ENCODE results near the gene CLEC3A.
"Not testable (repeated sequence)": the region's sequence is repeated elsewhere in the genome, so short reads cannot be mapped to it uniquely, and the experiment has no call there.

CLEC3A gene

GRCh38 chr16:78048319-78048718 is 26.0 kb downstream of the CLEC3A start:
- no peak for DNase-seq (ENCODE audit: low read depth in 1 of 2, low spot score in 1 of 2)
- in situ Hi-C loops (cut with HindIII; ENCODE audit: low pct_unique_long_range_greater_than_20kb, low sequenced_read_pairs): no loop called here
- TF ChIP-seq JUND (IDR thresholded peaks at IDR 0.05; ENCODE audit: low read depth): no peak

GRCh38 chr16:78050734-78051400 is 28.5 kb downstream of the CLEC3A start:
- peak; percentile 48; the same call in 1 of the 2 replicates for TF ChIP-seq JUND (IDR thresholded peaks at IDR 0.05; ENCODE audit: low read depth)
- peak in 1 of 2 experiments; percentile 7 for DNase-seq (ENCODE audit: low read depth in 1 of 2, low spot score in 1 of 2)
- in situ Hi-C loops (cut with HindIII; ENCODE audit: low pct_unique_long_range_greater_than_20kb, low sequenced_read_pairs): no loop called here

- no peak for TF ChIP-seq JUND (IDR thresholded peaks at IDR 0.05; ENCODE audit: low read depth)
- no peak for DNase-seq (ENCODE audit: low read depth in 1 of 2, low spot score in 1 of 2)
- in situ Hi-C loops (cut with HindIII; ENCODE audit: low pct_unique_long_range_greater_than_20kb, low sequenced_read_pairs): no loop called here
These were observed 35.6 kb downstream of the CLEC3A start for GRCh38 chr16:78057803-78058564.

- DNase-seq (ENCODE audit: low read depth in 1 of 2, low spot score in 1 of 2); in situ Hi-C loops (cut with HindIII; ENCODE audit: low pct_unique_long_range_greater_than_20kb, low sequenced_read_pairs): not testable (repeated sequence)
These were observed 37.5 kb downstream of the CLEC3A start for GRCh38 chr16:78059806-78060205.

- no peak for TF ChIP-seq JUND (IDR thresholded peaks at IDR 0.05; ENCODE audit: low read depth)
- DNase-seq (ENCODE audit: low read depth in 1 of 2, low spot score in 1 of 2): no peak
- in situ Hi-C loops (cut with HindIII; ENCODE audit: low pct_unique_long_range_greater_than_20kb, low sequenced_read_pairs): no loop called here
These were observed 37.9 kb downstream of the CLEC3A start for GRCh38 chr16:78060295-78060694.

GRCh38 chr16:78060809-78061208 is 38.5 kb downstream of the CLEC3A start:
- DNase-seq (ENCODE audit: low read depth in 1 of 2, low spot score in 1 of 2): no peak
- in situ Hi-C loops (cut with HindIII; ENCODE audit: low pct_unique_long_range_greater_than_20kb, low sequenced_read_pairs): no loop called here
- TF ChIP-seq JUND (IDR thresholded peaks at IDR 0.05; ENCODE audit: low read depth): no peak

- TF ChIP-seq JUND (IDR thresholded peaks at IDR 0.05; ENCODE audit: low read depth): no peak
- in situ Hi-C loops (cut with HindIII; ENCODE audit: low pct_unique_long_range_greater_than_20kb, low sequenced_read_pairs): no loop called here
- no peak for DNase-seq (ENCODE audit: low read depth in 1 of 2, low spot score in 1 of 2)
These were observed 43.0 kb downstream of the CLEC3A start for GRCh38 chr16:78065319-78065718.

GRCh38 chr16:78069913-78070312 is 47.6 kb downstream of the CLEC3A start:
- no peak for DNase-seq (ENCODE audit: low read depth in 1 of 2, low spot score in 1 of 2)
- in situ Hi-C loops (cut with HindIII; ENCODE audit: low pct_unique_long_range_greater_than_20kb, low sequenced_read_pairs): no loop called here
- no peak for TF ChIP-seq JUND (IDR thresholded peaks at IDR 0.05; ENCODE audit: low read depth)

GRCh38 chr16:78072275-78072674 is 49.9 kb downstream of the CLEC3A start:
- in situ Hi-C loops (cut with HindIII; ENCODE audit: low pct_unique_long_range_greater_than_20kb, low sequenced_read_pairs): no loop called here
- DNase-seq (ENCODE audit: low read depth in 1 of 2, low spot score in 1 of 2): peak; percentile 24 to 63

GRCh38 chr16:78075800-78076199 is 53.5 kb downstream of the CLEC3A start:
- no peak for DNase-seq (ENCODE audit: low read depth in 1 of 2, low spot score in 1 of 2)
- in situ Hi-C loops (cut with HindIII; ENCODE audit: low pct_unique_long_range_greater_than_20kb, low sequenced_read_pairs): no loop called here
- no peak for TF ChIP-seq JUND (IDR thresholded peaks at IDR 0.05; ENCODE audit: low read depth)

More at GRCh38 chr16:78072275-78072674, 49.9 kb downstream of the CLEC3A start:
- no peak for TF ChIP-seq JUND (IDR thresholded peaks at IDR 0.05; ENCODE audit: low read depth)

GRCh38 chr16:78081341-78081740 is 59.0 kb downstream of the CLEC3A start:
- TF ChIP-seq JUND (IDR thresholded peaks at IDR 0.05; ENCODE audit: low read depth): no peak
- in situ Hi-C loops (cut with HindIII; ENCODE audit: low pct_unique_long_range_greater_than_20kb, low sequenced_read_pairs): no loop called here
- DNase-seq (ENCODE audit: low read depth in 1 of 2, low spot score in 1 of 2): no peak
